GM12878 (cell line): ENCODE data around the gene NUDCD3. TPM values are rescaled to one million over a fixed set of nuclear protein-coding genes. Genes with fewer than 3 reads are reported as not detected.

ENCODE experiments used
- ATAC-seq: fragments of 200-7000 bp; cut with Tn5 transposase; 3 replicates; pipeline ENCODE4 v1.9.1; 2020; ENCODE audit warnings: mild to moderate bottlenecking, moderate library complexity
- BruUV-seq: library from RNA; stranded (reverse); fragments of 400-500 nt; replicated peaks from 2 replicates; lab custom pipeline; 2021; lab: Mats Ljungman, UMichigan
- CTCF ChIA-PET: fragments of 300-600 bp; sonication (Branson Sonifier 250); formaldehyde crosslinking; extraction: SDS; loops from one replicate; lab custom pipeline; 2021; ENCODE audit warnings: inconsistent platforms; lab: Yijun Ruan, JAX
- POLR2A ChIA-PET: fragments of 350-600 bp; formaldehyde crosslinking; extraction: SDS; loops from one replicate; lab custom pipeline; 2021; ENCODE audit warnings: inconsistent platforms; lab: Charles Lee
- RAD21 ChIA-PET: fragments of 300-600 bp; sonication (Branson Sonifier 250); formaldehyde crosslinking; loops from one replicate; lab custom pipeline; 2023; ENCODE audit warnings: antibody characterized with exemption; ENCODE audit not compliant: unreplicated experiment; lab: Charles Lee
- SMC1A ChIA-PET: fragments of 300-600 bp; sonication (Branson Sonifier 250); formaldehyde crosslinking; loops from one replicate; lab custom pipeline; 2023; ENCODE audit not compliant: unreplicated experiment, uncharacterized antibody; lab: Charles Lee
- DNase-seq: peaks from one replicate; pipeline ENCODE4 v3.0.0-alpha.2; 2011; ENCODE audit warnings: low read depth, low spot score
- FAIRE-seq: peaks from 3 replicates; lab custom pipeline; 2011; peaks lifted over from hg19 to GRCh38; lab: Jason Lieb, UNC
- H2AFZ ChIP-seq: 2 replicates; pipeline ENCODE4 v1.6.0; 2011; ENCODE audit warnings: low read depth, low read length, control low read depth; ENCODE audit not compliant: control insufficient read depth
- H3K27ac ChIP-seq: 2 replicates; pipeline ENCODE4 v1.5.1; 2011; ENCODE audit warnings: control low read depth; ENCODE audit not compliant: control insufficient read depth, insufficient read depth
- H3K27me3 ChIP-seq, 2 experiments: replicated peaks in 1 of 2; 2 replicates each; pipeline versions ENCODE4 v1.6.0 to v1.6.1; 2011; ENCODE audit warnings: low read length in 1 of 2; ENCODE audit not compliant: control insufficient read depth in 2 of 2, insufficient read depth in 2 of 2
- H3K36me3 ChIP-seq, 2 experiments: 2 replicates each; pipeline ENCODE4 v1.5.1; 2011; ENCODE audit warnings: low read length in 1 of 2; ENCODE audit not compliant: control insufficient read depth in 2 of 2, insufficient read depth in 2 of 2
- H3K4me1 ChIP-seq: 2 replicates; pipeline ENCODE4 v1.6.1; 2011; ENCODE audit warnings: mild to moderate bottlenecking, low read length, moderate library complexity, mixed read lengths; ENCODE audit not compliant: control insufficient read depth, insufficient read depth
- H3K4me2 ChIP-seq: 2 replicates; pipeline ENCODE4 v1.6.0; 2011; ENCODE audit warnings: control low read depth; ENCODE audit not compliant: control insufficient read depth, insufficient read depth
- H3K4me3 ChIP-seq: fragments of 200-600 bp; sonication (generic); 2 replicates; pipeline ENCODE4 v1.5.1; 2016
- H3K79me2 ChIP-seq: 2 replicates; pipeline ENCODE4 v1.6.0; 2011; ENCODE audit warnings: low read length; ENCODE audit not compliant: control insufficient read depth, insufficient read depth
- H3K9ac ChIP-seq: 2 replicates; pipeline ENCODE4 v1.8.0; 2011; ENCODE audit warnings: low read length, control low read depth, mixed read lengths; ENCODE audit not compliant: control insufficient read depth, insufficient read depth
- H3K9me3 ChIP-seq: replicated peaks from 3 replicates; pipeline ENCODE4 v1.5.1; 2011; ENCODE audit warnings: mild to moderate bottlenecking, low read length; ENCODE audit not compliant: control insufficient read depth, insufficient read depth
- H4K20me1 ChIP-seq: 2 replicates; pipeline ENCODE4 v1.6.0; 2011; ENCODE audit not compliant: control insufficient read depth, insufficient read depth
- GABPA ChIP-seq: IDR thresholded peaks from 2 replicates; pipeline ENCODE4 v1.6.1; 2014; ENCODE audit warnings: antibody characterized with exemption, low read depth, mild to moderate bottlenecking, inconsistent platforms
- MYC ChIP-seq: IDR thresholded peaks from 2 replicates; pipeline ENCODE4 v1.6.1; 2011; ENCODE audit warnings: mild to moderate bottlenecking, low read length, moderate library complexity, inconsistent platforms; ENCODE audit not compliant: insufficient read depth, insufficient replicate concordance, insufficient read length, severe bottlenecking
- RB1 ChIP-seq: fragments of 450-650 bp; formaldehyde crosslinking; IDR thresholded peaks from 2 replicates; pipeline ENCODE4 v1.6.1; 2017; ENCODE audit warnings: mild to moderate bottlenecking, borderline replicate concordance
- TCF12 ChIP-seq: IDR thresholded peaks from 2 replicates; pipeline ENCODE4 v1.6.1; 2011; ENCODE audit warnings: low read depth, mild to moderate bottlenecking, low read length
- WGBS: methylation state at CpG from one replicate; pipeline ENCODE4 v1.1.6; 2016; ENCODE audit warnings: low lambda C conversion rate; ENCODE audit not compliant: insufficient replicate concordance, insufficient coverage; ENCODE audit errors: missing lambda C conversion rate; 5-methylcytosine and 5-hydroxymethylcytosine counted together
- in situ Hi-C: fragments of 300-500 bp; cut with MboI; formaldehyde crosslinking; loops from 9 replicates; pipeline ENCODE4 v1.14.3; 2018; ENCODE audit warnings: mixed read lengths
- intact Hi-C: fragments of 100-400 bp; cut with micrococcal nuclease; formaldehyde crosslinking; loops from one replicate; pipeline ENCODE4 v1.14.2; 2022; ENCODE audit not compliant: unreplicated experiment
- polyA plus RNA-seq, 11 experiments: library from polyadenylated mRNA; depleted of rRNA in 4 of 11; unstranded in 6 of 11; stranded (reverse) in 5 of 11; fragments of >200 nt; fragmentation: Nextera tagmentation in 4 of 11; fragmentation: Illumina TruSeq in 1 of 11; extraction: Ambion mirVana in 4 of 11; extraction: Trizol in 1 of 11; gene quantifications; 1 replicate in 1 of 11; 2 replicates in 10 of 11; pipeline versions ENCODE4 v1.2.1 to v1.2.3, GENCODE V29; 2011 to 2016; ENCODE audit warnings: inconsistent platforms in 2 of 11, missing spikeins in 2 of 11, low read depth in 1 of 11
- total RNA-seq, 4 experiments: library from RNA; depleted of rRNA in 3 of 4; stranded (reverse); fragments of >200 nt in 3 of 4; fragmentation: Illumina TruSeq in 1 of 4; extraction: Trizol in 1 of 4; gene quantifications; 2 replicates each; pipeline versions ENCODE4 v1.2.1 to v1.2.3, GENCODE V29; 2013 to 2021
- TF ChIP-seq, protein P1 (sequence below): fragments of 450-650 bp; IDR thresholded peaks from 2 replicates; pipeline ENCODE4 v1.6.1; 2016; ENCODE audit warnings: mild to moderate bottlenecking
- TF ChIP-seq, protein P2 (sequence below): fragments of 450-650 bp; IDR thresholded peaks from 2 replicates; pipeline ENCODE4 v1.6.1; 2017; ENCODE audit warnings: mild to moderate bottlenecking
- TF ChIP-seq, protein P3 (sequence below): fragments of 450-650 bp; IDR thresholded peaks from 2 replicates; pipeline ENCODE4 v1.6.1; 2017; ENCODE audit warnings: low read depth, mild to moderate bottlenecking, moderate library complexity

Gene NUDCD3
- total and polyA plus RNA-seq, 10 of the 15 experiments (the other 5 are each of a cell fraction or from before 2014, with no cell fraction given): 25.0 to 89.8 (median 46.4) TPM

DNA sequence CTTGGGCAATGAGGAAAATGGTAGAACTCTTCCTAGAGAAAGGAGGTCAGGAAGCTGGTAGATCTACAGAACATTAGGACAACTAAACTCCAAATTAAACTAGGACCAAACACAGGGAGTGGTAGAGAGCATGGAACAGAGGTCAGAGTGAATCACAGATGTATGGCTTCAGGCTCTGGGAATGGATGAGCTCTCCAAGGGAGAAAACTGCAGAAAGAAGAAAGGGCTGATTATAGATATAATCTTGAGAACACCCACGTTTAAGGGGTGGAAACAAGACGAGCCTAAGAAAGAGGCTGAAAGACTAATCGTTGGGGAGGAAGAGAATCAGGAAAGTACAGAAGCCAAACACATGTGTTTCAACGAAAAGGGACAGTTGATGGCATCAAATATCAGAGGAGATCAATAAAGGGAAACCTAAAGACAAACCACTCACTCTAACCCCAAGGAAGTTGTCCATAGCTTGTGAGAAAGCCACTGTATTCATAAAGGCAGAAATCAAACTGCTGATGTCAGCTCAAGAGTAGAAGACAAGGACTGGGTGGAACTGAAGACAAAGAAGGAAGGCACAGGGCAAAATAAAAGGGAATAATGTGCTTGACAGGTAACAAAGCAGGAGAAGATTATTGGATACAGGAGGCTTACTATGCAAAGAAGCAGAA is 41.4 kb downstream of the NUDCD3 start:
- H3K9ac ChIP-seq: no peak overlapping the region
- H3K4me2 ChIP-seq: no peak overlapping the region
- FAIRE-seq (no peak), ATAC-seq (peak; percentile 38; the same call in 2 of the 3 replicates), DNase-seq (no peak)
- TF ChIP-seq, protein P1, sequence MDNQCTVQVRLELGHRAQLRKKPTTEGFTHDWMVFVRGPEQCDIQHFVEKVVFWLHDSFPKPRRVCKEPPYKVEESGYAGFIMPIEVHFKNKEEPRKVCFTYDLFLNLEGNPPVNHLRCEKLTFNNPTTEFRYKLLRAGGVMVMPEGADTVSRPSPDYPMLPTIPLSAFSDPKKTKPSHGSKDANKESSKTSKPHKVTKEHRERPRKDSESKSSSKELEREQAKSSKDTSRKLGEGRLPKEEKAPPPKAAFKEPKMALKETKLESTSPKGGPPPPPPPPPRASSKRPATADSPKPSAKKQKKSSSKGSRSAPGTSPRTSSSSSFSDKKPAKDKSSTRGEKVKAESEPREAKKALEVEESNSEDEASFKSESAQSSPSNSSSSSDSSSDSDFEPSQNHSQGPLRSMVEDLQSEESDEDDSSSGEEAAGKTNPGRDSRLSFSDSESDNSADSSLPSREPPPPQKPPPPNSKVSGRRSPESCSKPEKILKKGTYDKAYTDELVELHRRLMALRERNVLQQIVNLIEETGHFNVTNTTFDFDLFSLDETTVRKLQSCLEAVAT: no peak
- TF ChIP-seq RB1 (no peak), MYC (no peak), GABPA (no peak), TCF12 (no peak)
- TF ChIP-seq, protein P2, sequence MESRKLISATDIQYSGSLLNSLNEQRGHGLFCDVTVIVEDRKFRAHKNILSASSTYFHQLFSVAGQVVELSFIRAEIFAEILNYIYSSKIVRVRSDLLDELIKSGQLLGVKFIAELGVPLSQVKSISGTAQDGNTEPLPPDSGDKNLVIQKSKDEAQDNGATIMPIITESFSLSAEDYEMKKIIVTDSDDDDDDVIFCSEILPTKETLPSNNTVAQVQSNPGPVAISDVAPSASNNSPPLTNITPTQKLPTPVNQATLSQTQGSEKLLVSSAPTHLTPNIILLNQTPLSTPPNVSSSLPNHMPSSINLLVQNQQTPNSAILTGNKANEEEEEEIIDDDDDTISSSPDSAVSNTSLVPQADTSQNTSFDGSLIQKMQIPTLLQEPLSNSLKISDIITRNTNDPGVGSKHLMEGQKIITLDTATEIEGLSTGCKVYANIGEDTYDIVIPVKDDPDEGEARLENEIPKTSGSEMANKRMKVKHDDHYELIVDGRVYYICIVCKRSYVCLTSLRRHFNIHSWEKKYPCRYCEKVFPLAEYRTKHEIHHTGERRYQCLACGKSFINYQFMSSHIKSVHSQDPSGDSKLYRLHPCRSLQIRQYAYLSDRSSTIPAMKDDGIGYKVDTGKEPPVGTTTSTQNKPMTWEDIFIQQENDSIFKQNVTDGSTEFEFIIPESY: no peak
- TF ChIP-seq, protein P3, sequence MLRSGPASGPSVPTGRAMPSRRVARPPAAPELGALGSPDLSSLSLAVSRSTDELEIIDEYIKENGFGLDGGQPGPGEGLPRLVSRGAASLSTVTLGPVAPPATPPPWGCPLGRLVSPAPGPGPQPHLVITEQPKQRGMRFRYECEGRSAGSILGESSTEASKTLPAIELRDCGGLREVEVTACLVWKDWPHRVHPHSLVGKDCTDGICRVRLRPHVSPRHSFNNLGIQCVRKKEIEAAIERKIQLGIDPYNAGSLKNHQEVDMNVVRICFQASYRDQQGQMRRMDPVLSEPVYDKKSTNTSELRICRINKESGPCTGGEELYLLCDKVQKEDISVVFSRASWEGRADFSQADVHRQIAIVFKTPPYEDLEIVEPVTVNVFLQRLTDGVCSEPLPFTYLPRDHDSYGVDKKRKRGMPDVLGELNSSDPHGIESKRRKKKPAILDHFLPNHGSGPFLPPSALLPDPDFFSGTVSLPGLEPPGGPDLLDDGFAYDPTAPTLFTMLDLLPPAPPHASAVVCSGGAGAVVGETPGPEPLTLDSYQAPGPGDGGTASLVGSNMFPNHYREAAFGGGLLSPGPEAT: no peak
- H3K36me3 ChIP-seq: peaks cover 0 to 8% of the 10 kb centered on the region in 2 experiments
- ChIA-PET SMC1A (interaction anchor here (0.9 to 1.8 kb wide), 2 partner anchors 13 to 41 kb away, joined by 3 to 6 read pairs; no protein-coding TSS in a partner anchor), CTCF (interaction anchor here (0.6 to 1.4 kb wide), 4 partner anchors 13 to 415 kb away, joined by 3 to 8 read pairs (median 4); no protein-coding TSS in a partner anchor), RAD21 (no interaction called here), POLR2A (interaction anchor here (1.6 kb wide), 1 partner anchor 13 kb away, joined by 7 read pairs; no protein-coding TSS in a partner anchor)
- WGBS: 37% methylated on average over 4 of the region's 4 CpGs
- no peaks in the 10 kb centered on the region; the same call in 2 of the 3 replicates for H3K9me3 ChIP-seq
- no peaks in the 10 kb centered on the region for H3K27me3 ChIP-seq
- H3K79me2 ChIP-seq: peaks cover 19% of the 10 kb centered on the region
- no peaks in the 10 kb centered on the region for H4K20me1 ChIP-seq
- no peak overlapping the region for H2AFZ ChIP-seq
- no peaks in the 10 kb centered on the region for H3K4me1 ChIP-seq
- no TSS peak for BruUV-seq
- no peak overlapping the region for H3K4me3 ChIP-seq
- in situ Hi-C loops: no loop called here
- 0 out of 2 replicates have a peak overlapping the region, but pooled peaks have one; percentile 5 for H3K27ac ChIP-seq
- intact Hi-C loops: no loop called here
